ENCODE data around the gene NOC2L. TPM values are rescaled to one million over a fixed set of nuclear protein-coding genes. Genes with fewer than 3 reads are reported as not detected.

The NOC2L gene
- total RNA-seq, 1 donor from 2014 or later = 70.5 TPM

DNA sequence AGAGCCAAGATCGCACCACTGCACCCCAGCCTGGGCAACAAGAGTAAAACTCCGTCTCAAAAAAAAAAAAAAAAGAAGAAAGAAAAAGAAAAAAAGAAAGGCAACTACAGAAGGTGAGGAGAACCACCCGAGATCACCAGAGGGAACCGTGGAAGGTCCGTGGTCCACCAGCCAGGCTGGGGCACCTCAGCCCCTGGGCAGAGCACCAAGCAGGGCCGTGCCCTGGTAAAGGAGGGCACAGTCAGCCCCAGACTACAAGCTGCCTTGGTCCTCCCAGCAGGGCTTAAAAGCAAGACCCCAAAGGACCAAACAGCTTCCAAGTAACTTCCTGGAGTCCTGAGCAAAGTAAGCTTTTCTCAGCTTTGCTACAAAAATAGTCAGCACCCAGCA lies 44.2 kb downstream of the NOC2L start:
- no peak for DNase-seq

DNA sequence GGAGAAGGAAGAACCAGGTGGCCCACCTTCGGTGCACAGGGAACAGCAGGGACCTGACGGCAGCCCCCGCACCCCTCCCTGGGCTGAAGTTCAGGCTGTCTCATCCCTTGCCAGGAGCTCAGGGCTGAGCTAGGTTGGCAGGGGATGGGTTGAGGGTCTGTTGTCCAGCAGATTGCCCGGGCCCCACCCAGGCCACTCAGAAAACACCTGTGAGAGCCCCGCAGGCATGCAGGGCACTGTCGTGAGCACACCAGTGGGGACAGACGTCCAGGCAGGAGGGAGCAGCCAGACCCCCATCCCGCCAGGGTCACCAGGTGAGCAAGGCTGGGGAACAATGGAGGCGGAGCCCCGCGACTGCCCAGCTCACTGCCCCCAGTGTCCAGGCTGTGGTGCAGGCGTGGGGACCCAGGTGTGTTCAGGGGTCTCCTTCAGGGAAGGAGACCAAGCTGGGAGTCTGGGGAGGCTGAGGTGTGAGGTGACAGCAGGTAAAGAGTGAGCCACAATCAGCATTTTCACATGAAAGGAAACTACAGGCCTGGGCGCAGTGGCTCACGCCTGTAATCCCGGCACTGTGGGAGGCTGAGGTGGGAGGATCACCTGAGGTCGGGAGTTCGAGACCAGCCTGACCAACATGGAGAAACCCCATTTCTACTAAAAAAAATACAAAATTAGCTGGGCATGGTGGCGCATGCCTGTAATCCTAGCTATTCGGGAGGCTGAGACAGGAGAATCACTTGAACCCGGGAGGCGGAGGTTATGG lies 44.7 kb downstream of the NOC2L start:
- DNase-seq = no peak

DNA sequence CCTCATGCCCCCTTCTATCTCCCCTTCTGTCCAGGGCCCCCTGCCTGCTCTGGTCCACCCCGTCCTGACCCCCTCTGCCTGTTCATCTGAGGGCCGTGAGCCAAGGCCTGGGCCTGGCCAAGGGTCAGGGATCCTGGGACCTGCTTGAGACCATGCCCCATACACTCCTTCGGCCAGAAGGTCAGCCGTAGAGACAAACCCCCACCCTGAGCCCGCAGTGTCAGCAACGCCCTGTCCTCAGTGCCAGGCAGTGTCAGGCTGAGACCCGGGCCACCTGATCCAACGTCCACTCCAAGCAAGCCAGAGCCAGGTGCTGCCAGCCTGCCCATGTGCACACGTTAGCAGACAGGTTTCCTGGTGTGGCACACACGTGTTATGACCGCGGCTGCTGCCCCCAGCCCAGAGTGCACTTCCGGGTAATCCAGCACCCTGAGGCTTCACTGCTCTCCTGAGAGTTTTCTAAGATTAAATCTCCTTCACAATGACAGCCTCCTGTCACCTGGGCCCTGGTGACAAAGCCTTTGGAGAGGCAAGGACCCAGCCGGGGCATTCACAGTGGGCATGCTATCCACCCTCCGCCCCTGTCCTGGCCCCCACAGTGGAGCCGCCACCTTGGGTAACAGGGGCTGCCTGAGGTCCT lies 45.4 kb downstream of the NOC2L start:
- DNase-seq = no peak

DNA sequence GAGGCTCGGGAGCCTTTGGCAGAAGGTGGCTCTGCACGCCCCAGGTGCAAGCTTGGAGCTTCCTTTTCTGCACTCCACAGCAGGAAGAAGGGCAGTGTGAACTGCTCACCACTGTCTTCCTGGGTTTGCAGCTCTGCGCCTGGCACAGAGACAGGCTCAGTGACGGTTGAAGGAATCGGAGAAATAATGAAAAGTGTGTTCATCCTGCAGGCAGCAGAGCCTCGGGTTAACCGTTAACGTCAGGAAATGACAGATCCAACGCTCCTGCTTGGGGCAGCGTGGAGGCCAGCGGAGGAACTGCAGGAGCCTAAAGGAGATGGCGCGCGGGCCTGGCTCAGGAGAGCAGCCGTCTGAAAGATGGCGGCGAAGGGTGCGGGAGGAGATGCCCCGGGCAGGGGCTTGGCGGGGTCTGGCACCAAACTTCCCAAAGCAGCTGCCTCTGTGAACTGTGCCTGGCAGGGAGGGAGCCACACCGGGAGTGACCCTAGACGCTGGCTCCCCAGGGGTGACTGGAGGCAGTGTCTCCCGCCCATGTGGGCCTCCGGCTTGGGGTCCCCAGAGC lies 46.2 kb downstream of the NOC2L start:
- DNase-seq = peak; percentile 50

DNA sequence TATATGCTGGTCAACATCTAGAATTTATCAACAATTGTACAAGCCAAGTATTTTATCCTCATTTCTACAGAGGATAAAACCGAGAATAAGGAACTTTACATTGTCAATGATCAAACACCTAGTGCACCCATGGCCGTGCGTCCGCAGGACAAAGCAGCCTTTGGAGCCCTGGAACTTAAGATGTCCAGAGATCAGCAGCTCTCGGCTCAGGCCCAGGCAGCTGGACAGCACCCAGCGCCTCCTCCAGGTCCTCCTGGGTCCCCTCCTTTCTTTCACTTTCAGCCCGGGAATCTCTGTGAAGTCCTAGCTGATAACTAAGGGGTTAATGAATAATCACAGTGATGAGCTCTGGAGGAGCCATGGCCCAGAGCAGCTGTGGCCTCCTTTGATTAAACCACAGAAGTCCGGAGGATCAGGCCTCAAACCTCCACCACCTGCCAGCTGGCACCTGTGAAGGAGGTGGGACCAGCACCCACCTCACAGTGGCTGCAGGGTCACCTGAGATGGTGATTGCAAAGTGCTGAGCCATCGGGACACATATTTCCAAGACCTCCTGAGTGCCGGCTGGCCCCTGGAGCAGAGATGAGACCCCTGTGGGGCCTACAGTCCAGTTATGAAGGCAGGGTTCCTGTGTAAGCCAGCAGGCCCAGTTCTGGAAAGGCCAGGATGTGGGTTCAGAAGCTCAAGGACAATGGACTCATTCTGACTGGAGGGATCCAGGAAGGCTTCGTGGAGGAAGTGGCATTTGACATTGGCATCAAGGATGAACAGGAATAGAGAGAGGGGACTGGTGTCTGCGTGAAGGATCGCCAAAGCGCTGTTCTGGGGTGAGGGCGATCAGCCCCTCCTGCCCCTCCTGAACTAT lies 46.9 kb downstream of the NOC2L start:
- DNase-seq = no peak

DNA sequence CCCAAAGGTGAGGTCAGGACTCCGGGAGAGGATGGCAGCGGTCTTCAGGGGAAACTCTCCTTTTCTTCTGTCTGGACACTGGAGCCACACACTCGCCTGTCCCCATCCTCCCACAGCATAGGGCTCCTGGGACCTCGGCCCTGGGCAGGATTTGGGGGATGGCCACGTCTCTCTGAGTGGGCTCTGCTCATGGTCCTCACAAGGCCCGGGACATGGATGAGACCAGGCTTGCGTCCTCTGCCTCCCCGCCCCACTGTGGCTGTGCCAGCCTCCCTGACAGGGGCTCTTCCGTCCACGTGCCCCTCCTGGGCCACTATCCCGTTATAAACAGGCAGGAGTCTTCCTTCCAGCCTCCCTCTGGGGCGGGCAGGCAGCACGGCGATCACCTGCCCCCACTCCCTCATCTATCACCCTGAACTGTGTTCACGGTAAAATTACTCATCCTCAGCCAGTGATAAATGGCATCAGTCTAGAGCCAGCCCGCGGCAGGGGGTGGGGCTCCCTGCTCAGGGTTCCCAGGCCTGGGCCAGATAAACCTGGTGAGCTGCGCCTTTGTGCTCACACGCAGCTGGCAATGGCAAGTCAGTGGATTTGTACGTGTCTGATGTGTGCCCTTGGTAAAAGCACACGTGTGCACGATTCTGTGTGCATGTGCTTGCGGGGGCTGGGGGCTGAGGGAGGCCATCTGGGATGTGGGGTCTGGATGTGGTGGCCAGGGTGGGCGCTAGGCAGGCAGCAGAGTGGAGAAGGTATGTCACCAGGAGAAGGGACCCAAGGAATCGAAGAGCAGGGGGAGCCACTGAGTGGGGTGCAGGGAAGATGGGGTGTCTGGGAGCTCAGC lies 48.0 kb downstream of the NOC2L start:
- no peak for DNase-seq

DNA sequence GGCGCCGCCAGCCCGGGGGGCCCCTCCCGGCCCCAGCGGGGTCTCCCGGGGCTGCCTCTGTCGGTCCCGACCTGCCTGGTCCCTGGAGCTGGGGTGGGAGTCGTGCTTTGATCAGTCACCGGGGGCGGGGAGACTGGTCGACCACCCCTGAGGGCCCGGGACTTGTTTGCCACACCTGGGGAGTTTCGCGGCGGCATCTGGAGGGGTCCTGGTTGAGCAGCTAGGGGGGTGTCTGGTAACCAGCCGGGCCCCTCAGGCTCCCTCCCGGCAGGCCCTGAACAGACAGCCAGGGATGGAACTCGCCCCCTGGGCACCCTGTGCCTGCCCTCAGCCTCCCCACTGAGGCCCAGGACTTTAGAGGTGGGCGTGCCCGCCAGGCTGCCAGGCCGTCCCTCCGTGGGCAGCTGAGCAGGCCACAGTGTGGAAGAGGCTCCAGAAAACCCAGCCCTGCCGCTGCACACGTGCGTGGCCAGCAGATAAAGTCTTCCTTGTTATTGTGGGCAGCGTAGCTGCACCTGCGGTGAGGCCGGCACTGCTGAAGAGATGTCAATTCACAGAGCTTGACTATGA lies 48.7 kb downstream of the NOC2L start:
- no peak for DNase-seq

DNA sequence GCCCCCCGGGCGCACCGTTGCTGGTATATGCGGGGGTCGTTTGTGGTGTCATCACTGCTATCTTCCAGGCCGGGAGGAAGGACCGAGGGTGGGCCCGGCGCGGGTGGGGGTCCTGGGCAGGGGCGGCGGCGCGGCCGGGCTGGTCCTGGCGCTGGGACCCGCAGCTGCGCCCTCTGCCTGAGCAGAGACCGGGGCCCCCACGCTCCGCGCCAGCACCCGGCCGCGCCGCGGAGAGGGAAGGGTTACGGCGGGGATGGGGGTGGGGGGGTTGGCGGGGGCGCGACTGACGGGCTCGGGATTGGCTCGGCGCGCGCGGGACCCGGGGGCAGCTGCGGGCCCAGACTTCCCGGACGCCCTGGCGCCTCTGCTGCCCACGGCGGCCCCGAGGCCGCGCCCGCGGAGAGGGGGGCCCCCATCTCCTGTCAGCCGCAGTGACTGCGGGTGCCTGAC lies 49.2 kb downstream of the NOC2L start:
- no peak for DNase-seq

DNA sequence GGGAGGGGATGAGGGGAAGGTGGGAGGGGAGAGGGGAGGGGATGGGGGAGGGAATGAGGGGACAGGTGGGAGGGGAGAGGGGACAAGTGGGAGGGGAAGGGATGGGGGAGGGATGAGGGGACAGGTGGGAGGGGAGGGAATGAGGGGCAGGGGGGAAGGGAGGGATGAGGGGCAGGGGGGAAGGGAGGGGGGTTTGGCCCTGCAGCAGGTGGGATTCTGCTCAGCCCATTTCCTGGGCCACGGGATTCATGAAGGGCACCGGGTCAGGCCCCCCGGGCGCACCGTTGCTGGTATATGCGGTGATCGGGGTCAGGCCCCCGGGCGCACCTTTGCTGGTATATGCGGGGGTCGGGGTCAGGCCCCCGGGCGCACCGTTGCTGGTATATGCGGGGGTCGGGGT lies 50.4 kb downstream of the NOC2L start:
- no peak for DNase-seq

DNA sequence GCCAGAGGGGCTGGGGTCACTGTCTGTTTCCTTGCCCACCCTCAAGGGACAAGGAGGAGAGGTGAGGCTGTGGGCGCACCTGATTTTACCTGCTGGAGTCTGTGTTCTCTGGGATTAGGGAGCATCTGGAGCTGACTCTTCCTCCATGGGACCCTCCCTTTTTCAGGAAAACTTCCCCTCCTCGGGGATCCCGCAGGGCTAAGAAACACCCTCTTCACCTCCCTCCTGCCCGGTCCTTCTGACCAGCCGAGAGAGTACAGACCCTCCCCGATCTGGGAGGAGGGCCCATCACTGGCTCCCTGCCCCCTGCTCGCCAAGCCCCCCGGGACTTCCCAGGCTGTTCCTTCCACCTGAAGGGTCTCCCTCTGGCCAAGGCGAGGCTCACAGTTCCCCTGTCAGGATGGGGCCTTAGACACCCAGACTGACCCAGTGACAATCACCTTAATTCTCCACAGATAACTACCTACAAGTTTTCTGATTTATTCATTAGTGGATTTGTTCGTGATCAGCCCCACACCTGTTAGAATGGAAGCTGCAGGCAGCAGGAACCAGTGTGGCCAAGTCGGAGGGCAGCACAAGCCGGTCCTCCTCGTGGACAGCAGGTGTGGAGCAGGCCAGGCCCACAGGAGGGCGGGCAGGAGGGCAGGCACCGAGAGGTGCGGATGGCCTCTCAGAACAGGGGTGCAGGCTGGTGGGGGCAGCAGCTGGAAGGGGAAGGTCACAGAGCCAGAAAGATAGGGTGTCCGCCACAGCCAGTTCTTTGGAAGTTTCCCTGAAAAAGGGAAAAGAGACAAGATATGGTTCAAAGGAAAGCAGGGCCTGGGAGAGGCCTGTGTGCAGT lies 51.2 kb downstream of the NOC2L start:
- DNase-seq = peak; percentile 0

DNA sequence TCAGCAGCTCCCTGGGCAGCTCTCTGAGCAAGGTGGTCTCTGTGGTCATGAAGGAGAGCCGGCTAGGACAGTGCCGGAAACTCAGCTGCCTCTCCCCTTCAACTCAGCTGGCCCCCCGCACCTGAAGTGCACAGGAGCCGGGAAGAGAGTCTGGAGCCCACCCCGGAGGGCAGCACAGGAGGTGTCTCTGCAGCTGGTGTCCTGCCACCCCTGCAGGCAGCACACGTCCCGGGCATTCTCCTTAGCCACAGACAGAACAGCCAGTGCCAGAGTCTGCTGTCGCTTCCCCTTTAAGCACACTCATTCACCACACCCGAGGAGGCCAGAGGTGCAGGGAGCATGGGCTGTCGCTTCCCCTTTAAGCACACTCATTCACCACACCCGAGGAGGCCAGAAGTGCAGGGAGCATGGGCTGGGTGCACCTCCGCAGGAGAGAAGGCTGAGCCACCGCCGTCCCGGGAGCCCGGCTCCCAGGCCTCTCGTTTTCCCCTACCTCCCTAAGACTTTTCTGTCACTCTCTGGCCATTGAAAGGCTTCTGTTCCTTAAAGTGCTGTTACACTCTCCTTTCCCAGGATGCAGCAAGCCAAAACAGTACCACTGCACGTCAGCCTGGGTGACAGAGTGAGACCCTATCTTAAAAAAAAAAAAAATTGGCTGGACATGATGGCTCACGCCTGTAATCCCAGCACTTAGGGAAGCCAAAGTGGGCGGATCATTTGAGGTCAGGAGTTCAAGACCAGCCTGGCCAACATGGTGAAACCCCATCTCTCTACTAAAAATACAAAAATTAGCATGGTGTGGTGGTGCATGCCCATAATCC lies 52.2 kb downstream of the NOC2L start:
- no peak for DNase-seq

DNA sequence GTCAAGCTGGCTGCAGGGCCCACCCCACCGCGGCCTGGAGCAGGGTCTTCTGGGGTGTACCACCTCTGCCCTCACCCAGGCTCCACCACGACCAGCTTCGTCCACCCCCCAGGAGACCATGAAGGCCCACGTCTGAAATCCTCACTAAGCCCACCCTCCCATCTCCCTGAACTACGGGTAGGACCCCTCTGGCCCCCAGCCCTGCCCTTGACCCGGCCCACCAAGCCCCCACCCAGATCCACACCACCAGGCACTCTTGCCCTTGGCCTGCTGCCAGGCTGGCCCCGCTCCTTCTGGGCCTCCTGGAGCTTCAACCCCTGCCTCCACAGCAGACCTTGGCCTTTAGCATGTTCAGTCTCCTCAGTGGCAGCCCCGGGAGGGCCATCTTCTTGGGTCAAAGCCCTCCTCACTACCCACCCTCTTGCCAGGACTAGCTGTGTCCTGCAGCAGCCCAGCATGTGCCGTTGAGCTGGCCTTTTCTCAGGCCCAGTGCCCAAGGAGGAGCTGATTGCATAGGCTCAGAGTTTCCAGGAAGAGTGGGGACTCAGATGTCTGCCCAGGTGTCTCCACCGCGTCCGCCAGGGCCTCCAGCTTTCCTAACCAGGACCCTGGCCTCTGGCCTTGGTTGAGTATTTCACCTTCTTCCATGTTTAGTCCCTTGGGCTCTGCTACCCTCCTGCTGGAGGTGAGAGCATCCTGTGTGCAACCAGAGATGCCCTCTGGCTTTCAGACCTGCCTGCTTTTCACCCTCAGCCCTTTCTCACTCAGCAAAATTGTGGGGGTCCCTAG lies 53.1 kb downstream of the NOC2L start:
- DNase-seq = no peak

DNA sequence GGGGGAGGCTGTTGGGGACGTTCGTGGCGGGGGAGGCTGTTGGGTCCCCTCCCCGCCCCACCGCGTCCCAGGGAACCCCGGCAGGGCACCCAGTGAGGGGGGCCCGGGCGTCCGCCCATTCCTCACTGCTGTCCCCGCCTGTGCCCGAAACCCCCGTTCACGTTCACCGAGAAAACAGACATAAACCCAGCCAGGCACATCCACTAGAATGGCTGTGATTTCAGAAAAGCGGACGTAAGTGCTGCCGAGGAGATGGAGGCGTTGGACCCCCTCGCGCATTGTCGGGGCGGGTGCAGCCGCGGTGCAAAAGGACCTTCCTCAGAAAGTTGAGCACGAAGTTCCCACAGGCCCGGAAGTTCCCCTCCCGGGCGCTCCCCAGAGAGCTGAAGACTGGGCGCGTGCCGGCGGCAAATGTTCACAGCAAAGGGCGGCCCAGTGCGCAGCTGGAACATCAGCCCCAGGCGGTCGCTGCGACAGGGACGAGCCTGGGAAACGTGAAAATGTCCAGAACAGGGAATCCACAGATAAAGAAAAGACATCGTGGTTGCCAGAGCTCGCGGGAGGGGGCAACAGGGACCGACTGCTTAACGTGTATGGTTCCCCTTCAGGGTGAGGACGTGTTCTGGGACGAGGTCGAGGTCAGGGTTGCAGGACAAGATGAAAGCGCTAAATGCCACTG lies 53.8 kb downstream of the NOC2L start:
- no peak for DNase-seq

DNA sequence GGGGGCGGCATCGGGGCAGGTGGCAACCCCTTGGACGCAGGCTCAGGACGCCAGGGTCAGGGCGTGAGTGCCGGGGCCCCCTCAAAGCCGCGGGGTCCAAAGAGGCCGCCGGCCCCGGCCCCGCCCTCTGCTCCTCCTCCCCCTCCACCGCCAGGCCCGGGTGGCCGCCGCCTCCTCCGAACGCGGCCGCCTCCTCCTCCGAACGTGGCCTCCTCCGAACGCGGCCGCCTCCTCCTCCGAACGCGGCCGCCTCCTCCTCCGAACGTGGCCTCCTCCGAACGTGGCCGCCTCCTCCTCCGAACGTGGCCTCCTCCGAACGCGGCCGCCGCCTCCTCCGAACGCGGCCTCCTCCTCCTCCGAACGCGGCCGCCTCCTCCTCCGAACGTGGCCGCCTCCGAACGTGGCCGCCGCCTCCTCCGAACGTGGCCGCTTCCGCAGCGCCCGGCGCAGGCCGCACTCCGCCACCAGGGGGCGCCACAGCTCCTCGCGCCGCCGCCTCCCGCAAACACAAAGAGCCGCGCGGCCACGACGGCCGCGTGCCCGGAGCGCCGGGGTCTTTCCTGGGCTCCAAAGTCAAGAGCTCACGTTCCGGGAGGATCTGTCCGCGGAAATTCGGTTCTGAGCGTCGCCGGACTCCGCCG lies 54.6 kb downstream of the NOC2L start:
- peak; percentile 85 for DNase-seq

DNA sequence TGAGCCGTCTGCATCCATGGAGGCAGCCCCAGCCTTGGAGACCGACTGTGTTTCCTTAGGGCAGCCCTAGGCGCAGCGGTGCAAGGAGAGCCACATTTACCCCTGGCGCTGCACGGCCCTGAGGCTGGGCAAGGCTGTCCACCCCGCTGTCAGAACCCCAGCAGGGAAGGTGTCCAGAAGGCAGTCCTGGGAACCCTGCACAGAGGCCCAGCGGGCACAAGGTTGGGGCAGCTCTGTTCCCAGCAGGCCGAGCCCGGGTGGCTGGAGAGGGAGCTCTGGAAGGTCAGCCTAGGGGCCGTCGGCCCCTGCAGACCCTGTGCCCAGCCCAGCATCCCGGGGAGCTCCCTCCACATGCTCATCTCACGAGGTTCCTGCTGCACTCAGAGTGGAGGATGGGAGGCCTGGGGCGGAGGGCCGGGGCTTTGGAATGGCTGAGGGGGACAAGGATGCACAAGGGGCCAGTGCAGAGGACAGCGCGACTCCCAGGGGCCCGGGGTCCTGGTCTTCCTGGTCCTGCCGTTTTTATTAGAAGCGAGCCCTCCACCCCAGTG lies 55.3 kb downstream of the NOC2L start:
- no peak for DNase-seq

DNA sequence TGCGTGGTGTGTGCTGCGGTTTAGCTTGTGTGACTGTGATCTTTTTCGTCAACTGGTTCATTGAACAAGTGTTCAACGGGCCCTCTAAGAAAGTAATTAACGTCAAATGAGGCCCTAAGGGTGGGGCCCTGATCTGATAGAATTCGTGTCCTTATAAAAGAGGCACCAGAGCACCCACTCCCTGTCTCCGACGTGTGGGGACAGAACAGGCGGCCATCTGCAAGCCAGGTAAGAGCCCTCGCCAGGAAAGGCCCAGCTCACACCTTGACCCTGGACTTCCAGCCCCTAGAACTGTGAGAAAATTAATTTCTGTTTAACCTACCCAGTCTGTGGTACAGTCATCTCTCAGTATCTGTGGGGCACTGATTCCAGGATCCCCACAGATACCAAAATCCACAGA lies 55.8 kb downstream of the NOC2L start:
- DNase-seq = no peak

DNA sequence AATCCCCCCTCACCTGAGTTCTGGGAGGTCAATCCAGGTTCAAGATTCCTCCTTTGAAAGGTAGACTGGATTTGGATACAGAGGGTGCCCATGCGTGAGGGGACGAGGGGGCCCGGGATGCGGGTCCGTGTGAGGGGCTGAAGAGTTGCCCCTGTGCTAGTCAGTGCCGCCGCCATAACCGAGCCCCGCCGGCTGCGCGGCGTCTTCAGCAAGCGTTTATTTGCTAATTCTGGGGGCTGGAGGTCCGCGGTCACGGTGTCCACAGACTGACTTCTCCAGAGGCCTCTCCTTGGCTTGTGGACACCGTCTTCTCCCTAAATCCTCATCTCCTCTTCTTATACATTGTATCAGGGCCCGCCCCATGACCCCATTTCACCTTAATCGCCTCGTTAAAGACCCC lies 56.3 kb downstream of the NOC2L start:
- no peak for DNase-seq
